Upper lobe of right lung (tissue), 1 donor: ENCODE results near the gene PGS1. TPM values are rescaled to one million over a fixed set of nuclear protein-coding genes. Genes with fewer than 3 reads are reported as not detected.
A peak's percentile ranks its signal among the peaks of the same experiment; 100 is the strongest.
"Not testable (repeated sequence)": the region's sequence is repeated elsewhere in the genome, so short reads cannot be mapped to it uniquely, and the experiment has no call there.

Experiments used
- ATAC-seq: fragments of 200-7000 bp; cut with Tn5 transposase; one replicate; pipeline ENCODE4 v1.9.1; 2020; ENCODE audit warnings: mild to moderate bottlenecking, moderate library complexity
- DNase-seq: peaks from one replicate; pipeline ENCODE4 v3.0.0-alpha.2; 2020
- H3K27ac ChIP-seq: fragments of 200-600 bp; one replicate; pipeline ENCODE4 v1.8.0; 2022
- H3K27me3 ChIP-seq: fragments of 200-600 bp; one replicate; pipeline ENCODE4 v1.8.0; 2022; ENCODE audit warnings: mild to moderate bottlenecking
- H3K36me3 ChIP-seq: fragments of 200-600 bp; one replicate; pipeline ENCODE4 v1.8.0; 2022
- H3K4me1 ChIP-seq: fragments of 200-600 bp; one replicate; pipeline ENCODE4 v1.8.0; 2022
- H3K4me3 ChIP-seq: fragments of 200-600 bp; one replicate; pipeline ENCODE4 v1.8.0; 2022; ENCODE audit warnings: mild to moderate bottlenecking
- H3K9me3 ChIP-seq: fragments of 200-600 bp; one replicate; pipeline ENCODE4 v1.8.0; 2022
- CTCF ChIP-seq: fragments of 200-600 bp; IDR thresholded peaks from one replicate; pipeline ENCODE4 v1.8.0; 2022; ENCODE audit warnings: antibody characterized with exemption
- intact Hi-C: fragments of 100-400 bp; cut with DNase I; formaldehyde crosslinking; loops from one replicate; pipeline ENCODE4 v1.11.0; 2022
- total RNA-seq: library from RNA; stranded (reverse); fragmentation: NEBNext Ultra II Directional; extraction: Animal tissue kit (Norgen Biotek cat#: 25700); gene quantifications from one replicate; pipeline ENCODE4 v1.2.1, GENCODE V29; 2021
- donor health status: DM: no; HTN: yes; CAD: no; lungs with severe emphysema.

Gene PGS1
- total RNA-seq, 1 donor from 2014 or later, result 95.5 TPM

- no peaks in the 10 kb centered on the region for H3K27me3 ChIP-seq
- no peaks in the 10 kb centered on the region for H3K36me3 ChIP-seq
- DNase-seq (no peak), ATAC-seq (no peak)
- TF ChIP-seq CTCF, result no peak
- H3K4me1 ChIP-seq, result no peaks in the 10 kb centered on the region
- no peak overlapping the region for H3K4me3 ChIP-seq
- no peaks in the 10 kb centered on the region for H3K9me3 ChIP-seq
- H3K27ac ChIP-seq, result no peak overlapping the region
- intact Hi-C loops, result no loop called here
Measured at GRCh38 chr17:78462148-78462547, 83.7 kb downstream of the PGS1 start.

- H3K27me3 ChIP-seq, H3K9me3 ChIP-seq, H3K36me3 ChIP-seq, H3K4me1 ChIP-seq, intact Hi-C loops, H3K4me3 ChIP-seq, DNase-seq, H3K27ac ChIP-seq, ATAC-seq: not testable (repeated sequence)
Measured at GRCh38 chr17:78466109-78466785, 87.8 kb downstream of the PGS1 start.

GRCh38 chr17:78466786-78467715, 88.6 kb downstream of the PGS1 start:
- ATAC-seq (peak; percentile 16), DNase-seq (no peak)
- TF ChIP-seq CTCF, result no peak
- H3K27ac ChIP-seq, result no peak overlapping the region
- no peaks in the 10 kb centered on the region for H3K36me3 ChIP-seq
- H3K4me1 ChIP-seq, result no peaks in the 10 kb centered on the region
- no peaks in the 10 kb centered on the region for H3K27me3 ChIP-seq
- H3K4me3 ChIP-seq, result no peak overlapping the region
- intact Hi-C loops, result no loop called here
- H3K9me3 ChIP-seq, result no peaks in the 10 kb centered on the region

GRCh38 chr17:78468366-78468765, 89.9 kb downstream of the PGS1 start:
- intact Hi-C loops, result no loop called here

GRCh38 chr17:78469443-78469842, 91.0 kb downstream of the PGS1 start:
- TF ChIP-seq CTCF, result no peak
- no peak overlapping the region for H3K27ac ChIP-seq
- no peaks in the 10 kb centered on the region for H3K36me3 ChIP-seq
- intact Hi-C loops, result no loop called here
- no peak for DNase-seq
- no peaks in the 10 kb centered on the region for H3K4me1 ChIP-seq
- H3K9me3 ChIP-seq, result no peaks in the 10 kb centered on the region
- peaks cover 4% of the 10 kb centered on the region for H3K27me3 ChIP-seq
- H3K4me3 ChIP-seq, result no peak overlapping the region
- ATAC-seq, result no peak

More at GRCh38 chr17:78468366-78468765, 89.9 kb downstream of the PGS1 start:
- Histone ChIP-seq H3K9me3 (no peaks in the 10 kb centered on the region), H3K4me3 (no peak overlapping the region), H3K27me3 (peaks cover 4% of the 10 kb centered on the region), H3K36me3 (no peaks in the 10 kb centered on the region), H3K4me1 (no peaks in the 10 kb centered on the region), H3K27ac (no peak overlapping the region)
- no peak for ATAC-seq
- TF ChIP-seq CTCF, result no peak
- no peak for DNase-seq

- Histone ChIP-seq H3K27ac (no peak overlapping the region), H3K27me3 (peaks cover 4% of the 10 kb centered on the region), H3K9me3 (no peaks in the 10 kb centered on the region), H3K4me1 (no peaks in the 10 kb centered on the region), H3K4me3 (no peak overlapping the region), H3K36me3 (no peaks in the 10 kb centered on the region)
- no peak for TF ChIP-seq CTCF
- DNase-seq (no peak), ATAC-seq (peak; percentile 39)
- intact Hi-C loops, result no loop called here
Measured at GRCh38 chr17:78471635-78472034, 93.2 kb downstream of the PGS1 start.
